AG04449 (cell line): ENCODE measurements around the gene EIF4EBP3.
A peak's percentile ranks its signal among the peaks of the same experiment; 100 is the strongest.

Experiments used
- CTCF ChIA-PET: fragments of 350-600 bp; formaldehyde crosslinking; extraction: SDS; loops from one replicate; lab custom pipeline; 2021; ENCODE audit warnings: antibody characterized with exemption; lab: Yijun Ruan, JAX
- POLR2A ChIA-PET: fragments of 400-600, 350-600 bp; formaldehyde crosslinking; extraction: SDS; loops from one replicate; lab custom pipeline; 2020; ENCODE audit warnings: antibody characterized with exemption, inconsistent platforms; lab: Yijun Ruan, JAX
- DNase-seq: peaks from one replicate; pipeline ENCODE4 v3.0.0-alpha.2; 2010; ENCODE audit warnings: low read depth, low spot score
- H3K4me3 ChIP-seq: 2 replicates; pipeline ENCODE4 v1.5.1; 2011; ENCODE audit warnings: low read depth, mild to moderate bottlenecking, control low read depth, low read length
- CTCF ChIP-seq: IDR thresholded peaks from one replicate; pipeline ENCODE4 v1.5.1; 2011; ENCODE audit warnings: mild to moderate bottlenecking, moderate library complexity, low read length, control low read depth, inconsistent platforms; ENCODE audit not compliant: insufficient read depth; ENCODE audit errors: missing control alignments

EIF4EBP3 gene

GRCh38 chr5:140547508-140548299 lies at the start of gene EIF4EBP3:
EIF4EBP3 (plus strand) TSS chr5:140547662; CDS start chr5:140547738, 76 bp downstream.
- CTCF ChIA-PET = interaction anchor here (0.8 to 3.5 kb wide), 18 partner anchors 10 to 185 kb away, joined by 3 to 36 read pairs (median 4); partner anchors contain the start of genes APBB3, CD14, IK and NDUFA2
- POLR2A ChIA-PET = interaction anchor here (0.7 to 3.0 kb wide), 12 partner anchors 9 to 152 kb away, joined by 3 to 24 read pairs (median 4); partner anchors contain the start of genes ANKHD1, APBB3, IK and NDUFA2
- H3K4me3 ChIP-seq = peak within 1 kb of the TSS; percentile 49
- DNase-seq = peak; percentile 77
- peak; percentile 70 for TF ChIP-seq CTCF

GRCh38 chr5:140497897-140498296 lies 49.6 kb upstream of the EIF4EBP3 start:
- CTCF ChIA-PET = interaction anchor here (1.1 kb wide), 1 partner anchor 255 kb away, joined by 3 read pairs; no protein-coding TSS in a partner anchor
- DNase-seq = no peak
- TF ChIP-seq CTCF = no peak
- POLR2A ChIA-PET = no interaction called here
- no peak overlapping the region for H3K4me3 ChIP-seq

- no peak overlapping the region for H3K4me3 ChIP-seq
- CTCF ChIA-PET = no interaction called here
- TF ChIP-seq CTCF = no peak
- no peak for DNase-seq
- POLR2A ChIA-PET = no interaction called here
These were observed 48.9 kb upstream of the EIF4EBP3 start for GRCh38 chr5:140498591-140498990.

GRCh38 chr5:140502834-140503233 lies 44.6 kb upstream of the EIF4EBP3 start:
- DNase-seq = no peak
- CTCF ChIA-PET = no interaction called here
- H3K4me3 ChIP-seq = no peak overlapping the region
- POLR2A ChIA-PET = no interaction called here
- no peak for TF ChIP-seq CTCF

GRCh38 chr5:140509898-140510297 lies 37.6 kb upstream of the EIF4EBP3 start:
- ChIA-PET POLR2A (no interaction called here), CTCF (no interaction called here)
- H3K4me3 ChIP-seq = no peak overlapping the region
- no peak for TF ChIP-seq CTCF
- DNase-seq = no peak

- no peak for DNase-seq
- ChIA-PET CTCF (no interaction called here), POLR2A (no interaction called here)
- H3K4me3 ChIP-seq = no peak overlapping the region
- no peak for TF ChIP-seq CTCF
These were observed 34.3 kb upstream of the EIF4EBP3 start for GRCh38 chr5:140513124-140513523.
